Osteocyte (in vitro differentiated cells): Measurements from ENCODE around the gene AASS. TPM values are rescaled to one million over a fixed set of nuclear protein-coding genes. Genes with fewer than 3 reads are reported as not detected.

ENCODE experiments used
- DNase-seq: peaks from one replicate; pipeline ENCODE4 v3.0.0; 2021; ENCODE audit warnings: mixed read lengths; ENCODE audit not compliant: unreplicated experiment; ENCODE audit errors: extremely low spot score
- H3K27ac Mint-ChIP-seq: one replicate; pipeline ENCODE4 v1.8.0; 2021; ENCODE audit warnings: mild to moderate bottlenecking, mixed read lengths; ENCODE audit not compliant: unreplicated experiment
- H3K27me3 Mint-ChIP-seq: one replicate; pipeline ENCODE4 v1.8.0; 2021; ENCODE audit warnings: mixed read lengths; ENCODE audit not compliant: unreplicated experiment
- H3K36me3 Mint-ChIP-seq: one replicate; pipeline ENCODE4 v1.8.0; 2021; ENCODE audit warnings: mixed read lengths; ENCODE audit not compliant: unreplicated experiment
- H3K4me1 Mint-ChIP-seq: one replicate; pipeline ENCODE4 v1.8.0; 2021; ENCODE audit warnings: mixed read lengths; ENCODE audit not compliant: unreplicated experiment
- H3K4me3 Mint-ChIP-seq: one replicate; pipeline ENCODE4 v1.8.0; 2021; ENCODE audit warnings: mild to moderate bottlenecking, moderate library complexity, mixed read lengths; ENCODE audit not compliant: unreplicated experiment
- H3K9me3 Mint-ChIP-seq: one replicate; pipeline ENCODE4 v1.8.0; 2021; ENCODE audit warnings: mixed read lengths; ENCODE audit not compliant: unreplicated experiment
- total RNA-seq: library from RNA; stranded (reverse); gene quantifications from 2 replicates; pipeline ENCODE4 v1.2.1, GENCODE V29; 2021
- TF ChIP-seq, protein P1 (sequence below): fragments of 200-600 bp; sonication (generic); IDR thresholded peaks from 2 replicates; pipeline ENCODE4 v1.5.0; 2021; ENCODE audit warnings: antibody characterized with exemption, mild to moderate bottlenecking, moderate library complexity

The AASS gene
- total RNA-seq, 1 donor from 2014 or later = 21.3 TPM

DNA sequence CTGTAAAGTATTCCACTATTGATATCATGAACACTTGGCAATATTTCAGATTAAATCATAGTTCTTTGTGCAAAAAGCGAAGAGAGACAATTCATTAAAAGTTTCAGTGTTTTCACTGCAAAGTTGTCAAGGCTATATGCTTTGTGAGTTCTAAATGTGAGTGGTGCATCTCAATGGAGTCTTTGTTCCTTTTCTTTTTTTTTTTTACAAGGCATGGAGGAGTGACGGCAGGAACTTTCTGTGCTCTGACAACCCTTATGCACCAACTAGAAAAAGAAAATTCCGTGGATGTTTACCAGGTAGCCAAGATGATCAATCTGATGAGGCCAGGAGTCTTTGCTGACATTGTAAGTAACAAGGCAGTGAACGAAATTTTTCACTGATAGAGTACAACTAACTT lies 84.5 kb downstream of the AASS start:
- Mint-ChIP-seq H3K27ac (no peak overlapping the region), H3K4me1 (no peaks in the 10 kb centered on the region), H3K27me3 (peaks cover 14% of the 10 kb centered on the region), H3K4me3 (no peak overlapping the region), H3K36me3 (no peaks in the 10 kb centered on the region), H3K9me3 (no peaks in the 10 kb centered on the region)
- no peak for DNase-seq
- TF ChIP-seq, protein P1, sequence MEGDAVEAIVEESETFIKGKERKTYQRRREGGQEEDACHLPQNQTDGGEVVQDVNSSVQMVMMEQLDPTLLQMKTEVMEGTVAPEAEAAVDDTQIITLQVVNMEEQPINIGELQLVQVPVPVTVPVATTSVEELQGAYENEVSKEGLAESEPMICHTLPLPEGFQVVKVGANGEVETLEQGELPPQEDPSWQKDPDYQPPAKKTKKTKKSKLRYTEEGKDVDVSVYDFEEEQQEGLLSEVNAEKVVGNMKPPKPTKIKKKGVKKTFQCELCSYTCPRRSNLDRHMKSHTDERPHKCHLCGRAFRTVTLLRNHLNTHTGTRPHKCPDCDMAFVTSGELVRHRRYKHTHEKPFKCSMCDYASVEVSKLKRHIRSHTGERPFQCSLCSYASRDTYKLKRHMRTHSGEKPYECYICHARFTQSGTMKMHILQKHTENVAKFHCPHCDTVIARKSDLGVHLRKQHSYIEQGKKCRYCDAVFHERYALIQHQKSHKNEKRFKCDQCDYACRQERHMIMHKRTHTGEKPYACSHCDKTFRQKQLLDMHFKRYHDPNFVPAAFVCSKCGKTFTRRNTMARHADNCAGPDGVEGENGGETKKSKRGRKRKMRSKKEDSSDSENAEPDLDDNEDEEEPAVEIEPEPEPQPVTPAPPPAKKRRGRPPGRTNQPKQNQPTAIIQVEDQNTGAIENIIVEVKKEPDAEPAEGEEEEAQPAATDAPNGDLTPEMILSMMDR = no peak

- Mint-ChIP-seq H3K27ac (no peak overlapping the region), H3K9me3 (no peaks in the 10 kb centered on the region), H3K4me1 (no peaks in the 10 kb centered on the region), H3K27me3 (peaks cover 21% of the 10 kb centered on the region), H3K36me3 (no peaks in the 10 kb centered on the region), H3K4me3 (no peak overlapping the region)
- TF ChIP-seq, protein P1 = no peak
- no peak for DNase-seq
Measured at GRCh38 chr7:122056977-122057376, 87.1 kb downstream of the AASS start.

DNA sequence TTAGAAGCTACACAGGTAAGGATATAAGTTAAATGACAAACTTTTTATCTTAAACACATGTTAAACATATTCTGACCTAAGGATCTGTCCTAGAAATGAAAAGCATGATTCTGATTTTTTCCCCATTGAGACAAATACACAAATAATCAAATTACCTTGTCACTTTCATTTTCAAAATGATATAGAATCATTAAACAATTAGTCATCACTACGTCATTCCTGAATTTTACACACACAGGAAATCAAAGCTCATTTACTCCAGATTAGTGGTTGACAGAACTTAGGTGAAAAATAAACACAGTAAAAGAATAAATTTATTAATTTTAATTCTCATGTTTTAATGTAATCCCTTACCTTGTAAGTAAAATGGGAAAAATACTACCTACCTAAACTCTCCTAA lies 89.0 kb downstream of the AASS start:
- H3K4me1 Mint-ChIP-seq = no peaks in the 10 kb centered on the region
- no peak overlapping the region for H3K4me3 Mint-ChIP-seq
- no peaks in the 10 kb centered on the region for H3K36me3 Mint-ChIP-seq
- DNase-seq = no peak
- TF ChIP-seq, protein P1 = no peak
- peaks cover 27% of the 10 kb centered on the region for H3K27me3 Mint-ChIP-seq
- no peak overlapping the region for H3K27ac Mint-ChIP-seq
- no peaks in the 10 kb centered on the region for H3K9me3 Mint-ChIP-seq

DNA sequence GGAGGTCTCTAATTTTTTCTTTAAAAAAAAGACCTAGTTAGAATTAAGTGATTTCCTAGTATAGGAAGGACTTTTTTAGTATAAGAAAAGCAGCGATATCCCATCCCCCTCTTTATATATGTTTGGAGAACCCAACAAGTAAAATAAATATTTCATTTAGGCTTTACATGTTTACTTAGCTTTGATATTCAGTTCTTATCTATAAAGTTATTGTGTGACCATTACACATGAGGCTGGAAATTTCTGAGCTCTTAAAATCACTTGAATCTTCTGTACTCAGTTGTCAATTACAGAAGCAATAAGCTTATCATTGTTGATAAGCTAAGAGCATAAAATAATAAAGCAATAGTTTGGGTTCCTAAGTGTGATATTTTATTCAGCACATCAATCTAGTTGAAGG lies 89.7 kb downstream of the AASS start:
- Mint-ChIP-seq H3K4me3 (no peak overlapping the region), H3K4me1 (no peaks in the 10 kb centered on the region), H3K27ac (no peak overlapping the region), H3K27me3 (peaks cover 27% of the 10 kb centered on the region), H3K36me3 (no peaks in the 10 kb centered on the region), H3K9me3 (no peaks in the 10 kb centered on the region)
- TF ChIP-seq, protein P1 = no peak
- no peak for DNase-seq

DNA sequence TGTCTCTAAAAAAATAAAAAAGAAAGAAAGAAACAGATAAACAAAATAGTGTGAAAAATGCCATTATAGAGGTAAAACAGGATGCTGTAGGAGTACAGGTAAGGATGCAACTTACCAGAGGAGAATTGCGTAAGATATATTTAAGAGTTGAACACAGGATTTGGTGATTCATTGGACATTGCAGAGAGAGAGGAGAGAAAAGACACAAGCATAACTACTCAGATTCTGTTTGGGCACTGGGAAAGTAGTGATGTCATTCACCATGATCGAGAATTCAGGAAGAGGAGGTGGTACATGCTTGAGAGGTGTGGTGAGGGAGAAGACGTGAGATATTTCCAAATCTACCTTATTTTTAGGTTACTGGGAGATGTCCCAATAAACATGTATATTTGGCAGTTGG lies 97.6 kb downstream of the AASS start:
- TF ChIP-seq, protein P1 = no peak
- Mint-ChIP-seq H3K27me3 (peaks cover 11% of the 10 kb centered on the region), H3K36me3 (no peaks in the 10 kb centered on the region), H3K4me1 (no peaks in the 10 kb centered on the region), H3K27ac (no peak overlapping the region), H3K4me3 (no peak overlapping the region), H3K9me3 (no peaks in the 10 kb centered on the region)
- no peak for DNase-seq
